ENCODE data around the gene FDXR.

DNA sequence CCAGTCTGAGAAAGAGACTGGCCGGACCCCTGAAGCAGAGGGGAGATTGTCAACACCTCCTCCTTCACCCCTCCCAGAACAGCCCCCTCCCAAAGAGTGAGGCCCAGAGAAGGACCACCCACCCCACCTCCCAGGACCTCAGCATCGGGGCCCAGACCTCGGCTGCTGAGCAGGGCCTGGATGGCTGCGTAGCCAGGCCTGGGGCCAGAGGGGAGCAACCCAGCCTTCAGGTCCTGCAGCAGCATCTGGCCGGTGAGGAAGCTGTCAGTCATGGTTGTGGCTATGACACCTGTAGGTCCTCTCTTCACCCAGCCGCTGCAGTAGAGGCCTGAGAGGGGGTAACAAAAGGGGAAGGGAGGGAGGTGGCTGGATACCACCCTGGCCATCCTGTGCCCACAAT is 9.9 kb downstream of the FDXR start:
- no peak for TF ChIP-seq POLR2A (IDR thresholded peaks at IDR 0.05)
- TF ChIP-seq POLR2AphosphoS5 (IDR thresholded peaks at IDR 0.05), result no peak
- TF ChIP-seq, protein P1, sequence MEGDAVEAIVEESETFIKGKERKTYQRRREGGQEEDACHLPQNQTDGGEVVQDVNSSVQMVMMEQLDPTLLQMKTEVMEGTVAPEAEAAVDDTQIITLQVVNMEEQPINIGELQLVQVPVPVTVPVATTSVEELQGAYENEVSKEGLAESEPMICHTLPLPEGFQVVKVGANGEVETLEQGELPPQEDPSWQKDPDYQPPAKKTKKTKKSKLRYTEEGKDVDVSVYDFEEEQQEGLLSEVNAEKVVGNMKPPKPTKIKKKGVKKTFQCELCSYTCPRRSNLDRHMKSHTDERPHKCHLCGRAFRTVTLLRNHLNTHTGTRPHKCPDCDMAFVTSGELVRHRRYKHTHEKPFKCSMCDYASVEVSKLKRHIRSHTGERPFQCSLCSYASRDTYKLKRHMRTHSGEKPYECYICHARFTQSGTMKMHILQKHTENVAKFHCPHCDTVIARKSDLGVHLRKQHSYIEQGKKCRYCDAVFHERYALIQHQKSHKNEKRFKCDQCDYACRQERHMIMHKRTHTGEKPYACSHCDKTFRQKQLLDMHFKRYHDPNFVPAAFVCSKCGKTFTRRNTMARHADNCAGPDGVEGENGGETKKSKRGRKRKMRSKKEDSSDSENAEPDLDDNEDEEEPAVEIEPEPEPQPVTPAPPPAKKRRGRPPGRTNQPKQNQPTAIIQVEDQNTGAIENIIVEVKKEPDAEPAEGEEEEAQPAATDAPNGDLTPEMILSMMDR (IDR thresholded peaks at IDR 0.05), result no peak
- TF ChIP-seq EP300 (IDR thresholded peaks at IDR 0.05), result no peak
